NK-92 (cell line): ENCODE measurements around the gene FRMD4A.

Source experiments
- DNase-seq: peaks from one replicate; lab custom pipeline; 2025; ENCODE audit not compliant: unreplicated experiment; lab: John Stamatoyannopoulos, UW

Gene FRMD4A

GRCh38 chr10:13604357-13605040 lies 726.2 kb downstream of the FRMD4A start:
- DNase-seq: no peak

GRCh38 chr10:13597909-13598308 lies 732.8 kb downstream of the FRMD4A start:
- no peak for DNase-seq

GRCh38 chr10:13594641-13595040 lies 736.1 kb downstream of the FRMD4A start:
- DNase-seq: no peak
